Ovary (tissue), 3 donors: ENCODE measurements around the gene DCDC2C.

Experiments used
- EP300 ChIP-seq: sonication (generic); formaldehyde crosslinking; IDR thresholded peaks from one replicate; pipeline ENCODE4 v1.6.1; 2017; ENCODE audit warnings: antibody characterized with exemption
- POLR2A ChIP-seq: fragments of 450-650 bp; IDR thresholded peaks from one replicate; pipeline ENCODE4 v1.6.1; 2017; ENCODE audit warnings: antibody characterized with exemption, mild to moderate bottlenecking, moderate library complexity
- TF ChIP-seq, protein P1 (sequence below), 3 donors: fragments of 450-650 bp in 2 of 3; fragments of 200-600 bp in 1 of 3; IDR thresholded peaks; one replicate each; pipeline versions ENCODE4 v1.5.1 to v1.8.0; 2016 to 2022; ENCODE audit warnings: antibody characterized with exemption in 3 of 3, mild to moderate bottlenecking in 1 of 3
- donor health status: DM: no; HTN: no; CAD: no.

DNA sequence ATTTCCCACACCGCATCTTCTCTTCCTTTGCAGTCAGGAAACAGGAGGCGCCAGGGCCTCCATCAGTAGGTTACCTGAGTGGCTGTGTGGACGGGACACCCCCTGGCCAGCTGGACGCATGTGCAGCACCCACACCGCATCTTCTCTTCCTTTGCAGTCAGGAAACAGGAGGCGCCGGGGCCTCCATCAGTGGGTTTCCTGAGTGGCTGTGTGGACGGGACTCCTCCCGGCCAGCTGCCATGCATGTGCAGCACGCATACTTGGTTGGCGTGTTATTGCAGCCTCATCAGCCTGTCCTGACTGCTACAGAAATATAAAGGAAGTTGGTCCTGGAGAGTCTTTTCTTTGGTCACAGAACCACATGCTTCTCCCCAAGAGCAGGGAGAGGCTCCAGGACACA is 74.6 kb downstream of the DCDC2C start:
- no peak for TF ChIP-seq EP300
- TF ChIP-seq, protein P1, sequence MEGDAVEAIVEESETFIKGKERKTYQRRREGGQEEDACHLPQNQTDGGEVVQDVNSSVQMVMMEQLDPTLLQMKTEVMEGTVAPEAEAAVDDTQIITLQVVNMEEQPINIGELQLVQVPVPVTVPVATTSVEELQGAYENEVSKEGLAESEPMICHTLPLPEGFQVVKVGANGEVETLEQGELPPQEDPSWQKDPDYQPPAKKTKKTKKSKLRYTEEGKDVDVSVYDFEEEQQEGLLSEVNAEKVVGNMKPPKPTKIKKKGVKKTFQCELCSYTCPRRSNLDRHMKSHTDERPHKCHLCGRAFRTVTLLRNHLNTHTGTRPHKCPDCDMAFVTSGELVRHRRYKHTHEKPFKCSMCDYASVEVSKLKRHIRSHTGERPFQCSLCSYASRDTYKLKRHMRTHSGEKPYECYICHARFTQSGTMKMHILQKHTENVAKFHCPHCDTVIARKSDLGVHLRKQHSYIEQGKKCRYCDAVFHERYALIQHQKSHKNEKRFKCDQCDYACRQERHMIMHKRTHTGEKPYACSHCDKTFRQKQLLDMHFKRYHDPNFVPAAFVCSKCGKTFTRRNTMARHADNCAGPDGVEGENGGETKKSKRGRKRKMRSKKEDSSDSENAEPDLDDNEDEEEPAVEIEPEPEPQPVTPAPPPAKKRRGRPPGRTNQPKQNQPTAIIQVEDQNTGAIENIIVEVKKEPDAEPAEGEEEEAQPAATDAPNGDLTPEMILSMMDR (IDR thresholded peaks at IDR 0.05): no peak
- TF ChIP-seq POLR2A: no peak
